ENCODE data around the gene GPBP1.

DNA sequence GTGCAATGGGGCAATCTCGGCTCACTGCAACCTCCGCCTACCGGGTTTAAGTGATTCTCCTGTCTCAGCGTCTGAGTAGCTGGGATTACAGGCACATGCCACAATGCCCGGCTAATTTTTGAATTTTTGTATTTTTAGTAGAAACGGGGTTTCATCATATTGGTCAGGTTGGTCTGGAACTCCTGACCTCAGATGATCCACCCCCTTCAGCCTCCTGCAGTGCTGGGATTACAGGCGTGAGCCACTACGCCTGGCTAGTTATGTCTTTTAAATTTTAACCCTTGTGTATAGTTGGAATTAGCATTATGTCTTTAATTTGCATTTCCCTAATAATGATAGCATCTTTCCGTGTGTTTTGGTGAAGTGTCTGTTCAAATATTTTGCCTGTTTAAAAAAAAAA, 11.5 kb downstream of the GPBP1 start:
- TF ChIP-seq, protein P1, sequence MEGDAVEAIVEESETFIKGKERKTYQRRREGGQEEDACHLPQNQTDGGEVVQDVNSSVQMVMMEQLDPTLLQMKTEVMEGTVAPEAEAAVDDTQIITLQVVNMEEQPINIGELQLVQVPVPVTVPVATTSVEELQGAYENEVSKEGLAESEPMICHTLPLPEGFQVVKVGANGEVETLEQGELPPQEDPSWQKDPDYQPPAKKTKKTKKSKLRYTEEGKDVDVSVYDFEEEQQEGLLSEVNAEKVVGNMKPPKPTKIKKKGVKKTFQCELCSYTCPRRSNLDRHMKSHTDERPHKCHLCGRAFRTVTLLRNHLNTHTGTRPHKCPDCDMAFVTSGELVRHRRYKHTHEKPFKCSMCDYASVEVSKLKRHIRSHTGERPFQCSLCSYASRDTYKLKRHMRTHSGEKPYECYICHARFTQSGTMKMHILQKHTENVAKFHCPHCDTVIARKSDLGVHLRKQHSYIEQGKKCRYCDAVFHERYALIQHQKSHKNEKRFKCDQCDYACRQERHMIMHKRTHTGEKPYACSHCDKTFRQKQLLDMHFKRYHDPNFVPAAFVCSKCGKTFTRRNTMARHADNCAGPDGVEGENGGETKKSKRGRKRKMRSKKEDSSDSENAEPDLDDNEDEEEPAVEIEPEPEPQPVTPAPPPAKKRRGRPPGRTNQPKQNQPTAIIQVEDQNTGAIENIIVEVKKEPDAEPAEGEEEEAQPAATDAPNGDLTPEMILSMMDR (conservative IDR thresholded peaks at IDR 0.05; ENCODE audit: low read depth in 2 of 2), result no peak
- TF ChIP-seq EZH2phosphoT487 (IDR thresholded peaks at IDR 0.05; ENCODE audit: unreplicated experiment) (no peak), EZH2 (IDR thresholded peaks at IDR 0.05; ENCODE audit: low read depth, unreplicated experiment) (no peak), POLR2AphosphoS5 (IDR thresholded peaks at IDR 0.05; ENCODE audit: low read depth) (no peak), ZNF331 (CRISPR knock-in tag; IDR thresholded peaks at IDR 0.05; ENCODE audit: low read depth) (no peak), CREB1 (CRISPR knock-in tag; IDR thresholded peaks at IDR 0.05; ENCODE audit: low read depth) (no peak)
- TF ChIP-seq, protein P2, sequence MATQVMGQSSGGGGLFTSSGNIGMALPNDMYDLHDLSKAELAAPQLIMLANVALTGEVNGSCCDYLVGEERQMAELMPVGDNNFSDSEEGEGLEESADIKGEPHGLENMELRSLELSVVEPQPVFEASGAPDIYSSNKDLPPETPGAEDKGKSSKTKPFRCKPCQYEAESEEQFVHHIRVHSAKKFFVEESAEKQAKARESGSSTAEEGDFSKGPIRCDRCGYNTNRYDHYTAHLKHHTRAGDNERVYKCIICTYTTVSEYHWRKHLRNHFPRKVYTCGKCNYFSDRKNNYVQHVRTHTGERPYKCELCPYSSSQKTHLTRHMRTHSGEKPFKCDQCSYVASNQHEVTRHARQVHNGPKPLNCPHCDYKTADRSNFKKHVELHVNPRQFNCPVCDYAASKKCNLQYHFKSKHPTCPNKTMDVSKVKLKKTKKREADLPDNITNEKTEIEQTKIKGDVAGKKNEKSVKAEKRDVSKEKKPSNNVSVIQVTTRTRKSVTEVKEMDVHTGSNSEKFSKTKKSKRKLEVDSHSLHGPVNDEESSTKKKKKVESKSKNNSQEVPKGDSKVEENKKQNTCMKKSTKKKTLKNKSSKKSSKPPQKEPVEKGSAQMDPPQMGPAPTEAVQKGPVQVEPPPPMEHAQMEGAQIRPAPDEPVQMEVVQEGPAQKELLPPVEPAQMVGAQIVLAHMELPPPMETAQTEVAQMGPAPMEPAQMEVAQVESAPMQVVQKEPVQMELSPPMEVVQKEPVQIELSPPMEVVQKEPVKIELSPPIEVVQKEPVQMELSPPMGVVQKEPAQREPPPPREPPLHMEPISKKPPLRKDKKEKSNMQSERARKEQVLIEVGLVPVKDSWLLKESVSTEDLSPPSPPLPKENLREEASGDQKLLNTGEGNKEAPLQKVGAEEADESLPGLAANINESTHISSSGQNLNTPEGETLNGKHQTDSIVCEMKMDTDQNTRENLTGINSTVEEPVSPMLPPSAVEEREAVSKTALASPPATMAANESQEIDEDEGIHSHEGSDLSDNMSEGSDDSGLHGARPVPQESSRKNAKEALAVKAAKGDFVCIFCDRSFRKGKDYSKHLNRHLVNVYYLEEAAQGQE (IDR thresholded peaks at IDR 0.05; ENCODE audit: unreplicated experiment), result no peak

Data from GM23338 (cell line).